A549 (cell line): ENCODE data around the gene COG8. TPM values are rescaled to one million over a fixed set of nuclear protein-coding genes. Genes with fewer than 3 reads are reported as not detected.

Experiments
- ATAC-seq, 2 experiments: fragments of 200-7000 bp in 1 of 2; fragments of >200 bp in 1 of 2; cut with Nextera tagmentation in 1 of 2; cut with Tn5 transposase in 1 of 2; 3 replicates each; pipeline versions ENCODE4 v1.8.0 to v1.9.1; 2018 to 2020; ENCODE audit warnings: mild to moderate bottlenecking in 1 of 2, moderate library complexity in 1 of 2
- CTCF ChIA-PET: fragments of 300-600 bp; sonication (Branson Sonifier 250); formaldehyde crosslinking; extraction: SDS; loops from one replicate; lab custom pipeline; 2021; ENCODE audit warnings: antibody characterized with exemption, inconsistent platforms; lab: Yijun Ruan, JAX
- POLR2A ChIA-PET: fragments of 350-600 bp; formaldehyde crosslinking; extraction: SDS; loops from one replicate; lab custom pipeline; 2021; ENCODE audit warnings: antibody characterized with exemption, inconsistent platforms; lab: Yijun Ruan, JAX
- DNase-seq, 2 experiments: peaks; one replicate each; pipeline versions ENCODE4 v3.0.0 to v3.0.0-alpha.2; 2011 to 2016; ENCODE audit warnings: low read depth in 1 of 2, low spot score in 1 of 2
- FAIRE-seq: peaks from 2 replicates; lab custom pipeline; 2011; peaks lifted over from hg19 to GRCh38; lab: Jason Lieb, UNC
- H3K27ac ChIP-seq, 2 experiments: fragments of >200 bp; sonication (Bioruptor Twin); formaldehyde crosslinking; 3 replicates each; pipeline ENCODE4 v1.5.1; 2016 to 2017
- H3K4me1 ChIP-seq: fragments of >200 bp; sonication (Bioruptor Twin); formaldehyde crosslinking; 3 replicates; pipeline ENCODE4 v1.6.1; 2016
- H3K4me2 ChIP-seq: fragments of >200 bp; sonication (Bioruptor Twin); formaldehyde crosslinking; 3 replicates; pipeline ENCODE4 v1.6.1; 2016
- H3K4me3 ChIP-seq: fragments of >200 bp; sonication (Bioruptor Twin); formaldehyde crosslinking; 3 replicates; pipeline ENCODE4 v1.5.1; 2016
- H3K9me3 ChIP-seq: fragments of >200 bp; sonication (Bioruptor Twin); formaldehyde crosslinking; 3 replicates; pipeline ENCODE4 v1.6.1; 2016
- ATOH8 ChIP-seq: fragments of 250-450 bp; sonication (Bioruptor Pico); IDR thresholded peaks from 2 replicates; pipeline ENCODE4 v1.5.0; 2020; ENCODE audit warnings: low read depth, mild to moderate bottlenecking, moderate library complexity
- BHLHE40 ChIP-seq: IDR thresholded peaks from 2 replicates; pipeline ENCODE4 v1.6.1; 2012; ENCODE audit warnings: low read depth, low read length, inconsistent platforms
- CBX2 ChIP-seq: fragments of 200-600 bp; sonication (generic); IDR thresholded peaks from 2 replicates; pipeline ENCODE4 v1.6.1; 2016; ENCODE audit warnings: low read depth, mild to moderate bottlenecking, borderline replicate concordance
- CBX8 ChIP-seq: fragments of 200-600 bp; sonication (generic); IDR thresholded peaks from 2 replicates; pipeline ENCODE4 v1.6.1; 2016
- CHD4 ChIP-seq: fragments of 200-600 bp; sonication (generic); IDR thresholded peaks from 2 replicates; pipeline ENCODE4 v1.6.1; 2016; ENCODE audit warnings: antibody characterized with exemption, mild to moderate bottlenecking, borderline replicate concordance
- EP300 ChIP-seq, 2 experiments: fragments of >200 bp; sonication (Bioruptor Twin); formaldehyde crosslinking; IDR thresholded peaks; 2 replicates in 1 of 2; 3 replicates in 1 of 2; pipeline ENCODE4 v1.6.1; 2016 to 2017
- FOSB ChIP-seq: fragments of 250-450 bp; sonication (Bioruptor Pico); IDR thresholded peaks from 2 replicates; pipeline ENCODE4 v1.5.0; 2020; ENCODE audit warnings: mild to moderate bottlenecking, moderate library complexity
- FOSL2 ChIP-seq, 2 experiments: fragments of 450-650 bp in 1 of 2; fragments of >200 bp in 1 of 2; sonication (Bioruptor Twin) in 1 of 2; formaldehyde crosslinking; IDR thresholded peaks; 2 replicates each; pipeline versions ENCODE4 v1.5.0 to v1.6.1; 2016 to 2020; ENCODE audit warnings: mild to moderate bottlenecking in 1 of 2, moderate library complexity in 1 of 2
- GATA3 ChIP-seq: IDR thresholded peaks from 2 replicates; pipeline ENCODE4 v1.6.1; 2012; ENCODE audit warnings: borderline replicate concordance
- HDAC2 ChIP-seq: fragments of 200-600 bp; sonication (generic); IDR thresholded peaks from 2 replicates; pipeline ENCODE4 v1.6.1; 2016
- HOXB5 ChIP-seq: fragments of 250-450 bp; sonication (Bioruptor Pico); IDR thresholded peaks from 2 replicates; pipeline ENCODE4 v1.5.0; 2020; ENCODE audit warnings: mild to moderate bottlenecking, moderate library complexity
- MAFK ChIP-seq: fragments of 450-650 bp; IDR thresholded peaks from 2 replicates; pipeline ENCODE4 v1.6.1; 2014; ENCODE audit not compliant: partially characterized antibody
- MAX ChIP-seq: IDR thresholded peaks from 2 replicates; pipeline ENCODE4 v1.6.1; 2012
- MAZ ChIP-seq: fragments of 150-350 bp; IDR thresholded peaks from 2 replicates; pipeline ENCODE4 v1.6.1; 2014; ENCODE audit warnings: antibody characterized with exemption, low read depth, low read length, borderline replicate concordance
- MYC ChIP-seq: IDR thresholded peaks from 2 replicates; pipeline ENCODE4 v1.6.1; 2012; ENCODE audit warnings: mild to moderate bottlenecking, inconsistent platforms, low read length, improper control_type of control experiment, borderline replicate concordance
- PHF8 ChIP-seq: fragments of 200-600 bp; sonication (generic); IDR thresholded peaks from 2 replicates; pipeline ENCODE4 v1.6.1; 2016; ENCODE audit warnings: low read depth, mild to moderate bottlenecking, antibody characterized with exemption, moderate library complexity, borderline replicate concordance
- RAD21 ChIP-seq, 2 experiments: fragments of >200 bp in 1 of 2; sonication (Bioruptor Twin) in 1 of 2; formaldehyde crosslinking in 1 of 2; IDR thresholded peaks in 1 of 2; conservative IDR thresholded peaks in 1 of 2; 2 replicates in 1 of 2; 3 replicates in 1 of 2; pipeline ENCODE4 v1.6.1; 2012 to 2018; ENCODE audit warnings: inconsistent platforms in 1 of 2
- RNF2 ChIP-seq: fragments of 200-600 bp; sonication (generic); IDR thresholded peaks from 2 replicates; pipeline ENCODE4 v1.6.1; 2016; ENCODE audit warnings: low read depth, mild to moderate bottlenecking, antibody characterized with exemption, moderate library complexity, borderline replicate concordance
- ZNF302 ChIP-seq: fragments of 250-450 bp; sonication (Bioruptor Pico); IDR thresholded peaks from 2 replicates; pipeline ENCODE4 v1.9.0; 2021; ENCODE audit warnings: inconsistent platforms, mild to moderate bottlenecking, moderate library complexity
- WGBS: methylation state at CpG from one replicate; pipeline ENCODE4 v1.1.6; 2017; ENCODE audit errors: missing lambda C conversion rate; 5-methylcytosine and 5-hydroxymethylcytosine counted together
- polyA plus RNA-seq, 4 experiments: library from polyadenylated mRNA; depleted of rRNA in 3 of 4; stranded (reverse); fragments of >200 nt; fragmentation: RNase III in 1 of 4; extraction: RNeasy Plus Mini Kit Qiagen cat#74134 plus additional on column Dnase treatment in 1 of 4; gene quantifications; 2 replicates in 3 of 4; 3 replicates in 1 of 4; pipeline ENCODE4 v1.2.3, GENCODE V29; 2011 to 2017
- TF ChIP-seq, protein P1 (sequence below): IDR thresholded peaks from 2 replicates; pipeline ENCODE4 v1.6.1; 2012
- TF ChIP-seq, protein P2 (sequence below): fragments of 450-650 bp; IDR thresholded peaks from 2 replicates; pipeline ENCODE4 v1.6.1; 2014; ENCODE audit warnings: antibody characterized with exemption

Gene COG8
- polyA plus RNA-seq, 2 of the 4 experiments (the other 2 are of a cell fraction) = 21.4 to 24.3 TPM

DNA sequence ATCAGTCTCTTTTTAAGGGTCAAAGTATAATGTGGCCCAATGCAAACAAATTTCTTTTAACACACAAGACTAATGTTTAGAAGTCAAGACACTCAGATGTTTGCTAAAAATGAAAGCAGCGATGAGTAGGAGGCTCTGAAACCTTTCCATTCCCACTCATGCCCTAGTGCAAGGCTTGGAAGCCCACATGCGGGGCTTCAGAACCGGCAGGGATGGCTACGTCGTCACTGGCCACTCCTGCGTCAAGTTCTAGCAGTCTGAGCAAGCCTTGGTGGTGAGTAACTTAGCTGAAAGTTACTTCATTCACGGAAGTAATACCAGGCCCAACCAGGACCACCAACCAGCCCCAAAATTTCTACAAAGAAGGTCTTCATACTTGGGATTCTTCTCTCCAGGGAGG is 27.1 kb upstream of the COG8 start:
- H3K4me1 ChIP-seq = no peaks in the 10 kb centered on the region
- CTCF ChIA-PET = interaction anchor here (0.8 to 1.4 kb wide), 3 partner anchors 11 to 13 kb away, joined by 3 to 4 read pairs (median 3); no protein-coding TSS in a partner anchor
- FAIRE-seq = no peak
- 94% methylated on average over 7 of the region's 7 CpGs for WGBS
- POLR2A ChIA-PET = no interaction called here
- no peak overlapping the region for H3K27ac ChIP-seq
- no peak for DNase-seq
- H3K9me3 ChIP-seq = no peaks in the 10 kb centered on the region
- no peak for ATAC-seq
- H3K4me2 ChIP-seq = no peak overlapping the region
- H3K4me3 ChIP-seq = no peak overlapping the region
- no peak for TF ChIP-seq RNF2
- no peak for TF ChIP-seq FOSB (CRISPR knock-in tag)
- TF ChIP-seq FOSL2 (IDR thresholded peaks at IDR 0.05) = no peak
- no peak for TF ChIP-seq FOSL2 (CRISPR knock-in tag; IDR thresholded peaks at IDR 0.05)
- no peak for TF ChIP-seq CBX8
- TF ChIP-seq, protein P1, sequence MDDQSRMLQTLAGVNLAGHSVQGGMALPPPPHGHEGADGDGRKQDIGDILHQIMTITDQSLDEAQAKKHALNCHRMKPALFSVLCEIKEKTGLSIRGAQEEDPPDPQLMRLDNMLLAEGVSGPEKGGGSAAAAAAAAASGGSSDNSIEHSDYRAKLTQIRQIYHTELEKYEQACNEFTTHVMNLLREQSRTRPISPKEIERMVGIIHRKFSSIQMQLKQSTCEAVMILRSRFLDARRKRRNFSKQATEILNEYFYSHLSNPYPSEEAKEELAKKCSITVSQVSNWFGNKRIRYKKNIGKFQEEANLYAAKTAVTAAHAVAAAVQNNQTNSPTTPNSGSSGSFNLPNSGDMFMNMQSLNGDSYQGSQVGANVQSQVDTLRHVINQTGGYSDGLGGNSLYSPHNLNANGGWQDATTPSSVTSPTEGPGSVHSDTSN = no peak
- no peak for TF ChIP-seq MAFK
- TF ChIP-seq BHLHE40 = no peak
- TF ChIP-seq ATOH8 (CRISPR knock-in tag) = no peak
- no peak for TF ChIP-seq HOXB5 (CRISPR knock-in tag)
- no peak for TF ChIP-seq HDAC2
- no peak for TF ChIP-seq ZNF302
- TF ChIP-seq RAD21 (conservative IDR thresholded peaks at IDR 0.05 in 1 of 2, IDR thresholded peaks at IDR 0.05 in 1 of 2) = no peak
- TF ChIP-seq, protein P2, sequence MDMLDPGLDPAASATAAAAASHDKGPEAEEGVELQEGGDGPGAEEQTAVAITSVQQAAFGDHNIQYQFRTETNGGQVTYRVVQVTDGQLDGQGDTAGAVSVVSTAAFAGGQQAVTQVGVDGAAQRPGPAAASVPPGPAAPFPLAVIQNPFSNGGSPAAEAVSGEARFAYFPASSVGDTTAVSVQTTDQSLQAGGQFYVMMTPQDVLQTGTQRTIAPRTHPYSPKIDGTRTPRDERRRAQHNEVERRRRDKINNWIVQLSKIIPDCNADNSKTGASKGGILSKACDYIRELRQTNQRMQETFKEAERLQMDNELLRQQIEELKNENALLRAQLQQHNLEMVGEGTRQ = no peak
- no peak for TF ChIP-seq PHF8
- no peak for TF ChIP-seq MAZ

DNA sequence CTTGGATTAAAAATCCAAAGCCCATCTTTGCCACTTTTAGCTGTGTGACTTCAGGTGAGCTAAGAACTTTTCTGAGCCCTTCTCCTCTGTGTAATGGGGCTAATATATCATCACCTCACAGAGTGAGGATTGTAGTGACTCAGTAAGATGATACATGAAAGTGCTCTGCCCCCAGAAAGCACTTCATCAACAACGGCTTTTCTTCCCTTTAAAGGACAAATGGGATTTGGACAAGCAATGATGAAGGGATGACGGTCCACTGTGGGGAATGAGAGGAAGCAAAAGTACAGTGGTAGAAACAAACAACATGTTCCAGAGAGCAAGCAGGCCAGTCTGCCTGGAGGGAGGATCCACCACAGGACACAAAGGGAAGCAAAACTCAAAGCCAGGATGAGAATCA is 26.5 kb upstream of the COG8 start:
- ChIA-PET POLR2A (no interaction called here), CTCF (interaction anchor here (1.4 kb wide), 1 partner anchor 12 kb away, joined by 3 read pairs; no protein-coding TSS in a partner anchor)
- DNase-seq = no peak
- ATAC-seq = no peak
- no peak overlapping the region for H3K4me3 ChIP-seq
- H3K9me3 ChIP-seq = no peaks in the 10 kb centered on the region
- no peak overlapping the region for H3K27ac ChIP-seq
- TF ChIP-seq CHD4 = no peak
- TF ChIP-seq EP300 (IDR thresholded peaks at IDR 0.05) = no peak
- TF ChIP-seq MAFK = no peak
- TF ChIP-seq MAX = no peak
- TF ChIP-seq BHLHE40 = no peak
- TF ChIP-seq, protein P2 = no peak
- no peak for TF ChIP-seq GATA3
- TF ChIP-seq CBX2 = no peak
- TF ChIP-seq ATOH8 (CRISPR knock-in tag) = no peak
- TF ChIP-seq MYC = no peak
- no peak overlapping the region for H3K4me2 ChIP-seq
- 89% methylated on average over 2 of the region's 2 CpGs for WGBS
- FAIRE-seq = no peak
- no peaks in the 10 kb centered on the region for H3K4me1 ChIP-seq
